ENCODE data around the gene CBLN2.

Gene CBLN2

DNA sequence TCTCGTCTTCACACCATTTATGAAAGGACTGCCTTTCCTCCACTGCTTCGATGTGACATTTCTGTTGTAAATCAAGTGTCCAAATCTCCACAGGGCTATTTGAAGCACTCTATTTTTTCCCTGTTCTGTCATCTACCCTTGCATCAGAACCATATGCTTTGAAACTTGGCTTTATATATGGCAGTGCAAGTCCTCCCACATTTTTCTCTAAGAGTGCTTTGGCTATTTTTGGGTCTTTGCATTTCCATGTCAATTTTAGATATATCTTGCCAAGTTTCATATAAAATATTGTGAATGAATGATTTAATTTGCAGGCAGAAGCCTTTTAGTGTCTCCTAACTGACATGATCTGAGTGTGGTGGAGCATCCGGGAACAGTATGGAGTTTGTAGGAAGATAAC is 37.8 kb upstream of the CBLN2 start:
- Histone ChIP-seq H3K4me3 (ENCODE audit: low read depth, low read length, poor library complexity, severe bottlenecking) (no peak overlapping the region), H3K4me1 (ENCODE audit: insufficient read depth, low read length, severe bottlenecking) (no peaks in the 10 kb centered on the region), H3K9me3 (ENCODE audit: low read length) (no peaks in the 10 kb centered on the region), H3F3A (ENCODE audit: insufficient read depth, low read length) (no peaks in the 10 kb centered on the region), H3K9ac (ENCODE audit: low read length) (no peak overlapping the region), H3K27ac (ENCODE audit: low read depth, low read length, poor library complexity, severe bottlenecking) (no peak overlapping the region), H3K27me3 (ENCODE audit: insufficient read depth, low read length) (no peaks in the 10 kb centered on the region), H3K79me2 (ENCODE audit: insufficient read depth, low read length) (no peaks in the 10 kb centered on the region), H3K9me2 (ENCODE audit: low read depth, low read length) (no peaks in the 10 kb centered on the region), H3K4me2 (ENCODE audit: low read length) (no peak overlapping the region), H4K20me1 (ENCODE audit: insufficient read depth, low read length) (no peaks in the 10 kb centered on the region), H3K36me3 (ENCODE audit: insufficient read depth, low read length) (no peaks in the 10 kb centered on the region), H2AFZ (ENCODE audit: low read length) (no peak overlapping the region)
- TF ChIP-seq, protein P1, sequence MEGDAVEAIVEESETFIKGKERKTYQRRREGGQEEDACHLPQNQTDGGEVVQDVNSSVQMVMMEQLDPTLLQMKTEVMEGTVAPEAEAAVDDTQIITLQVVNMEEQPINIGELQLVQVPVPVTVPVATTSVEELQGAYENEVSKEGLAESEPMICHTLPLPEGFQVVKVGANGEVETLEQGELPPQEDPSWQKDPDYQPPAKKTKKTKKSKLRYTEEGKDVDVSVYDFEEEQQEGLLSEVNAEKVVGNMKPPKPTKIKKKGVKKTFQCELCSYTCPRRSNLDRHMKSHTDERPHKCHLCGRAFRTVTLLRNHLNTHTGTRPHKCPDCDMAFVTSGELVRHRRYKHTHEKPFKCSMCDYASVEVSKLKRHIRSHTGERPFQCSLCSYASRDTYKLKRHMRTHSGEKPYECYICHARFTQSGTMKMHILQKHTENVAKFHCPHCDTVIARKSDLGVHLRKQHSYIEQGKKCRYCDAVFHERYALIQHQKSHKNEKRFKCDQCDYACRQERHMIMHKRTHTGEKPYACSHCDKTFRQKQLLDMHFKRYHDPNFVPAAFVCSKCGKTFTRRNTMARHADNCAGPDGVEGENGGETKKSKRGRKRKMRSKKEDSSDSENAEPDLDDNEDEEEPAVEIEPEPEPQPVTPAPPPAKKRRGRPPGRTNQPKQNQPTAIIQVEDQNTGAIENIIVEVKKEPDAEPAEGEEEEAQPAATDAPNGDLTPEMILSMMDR (IDR thresholded peaks at IDR 0.05; ENCODE audit: low read length), result no peak
- no peak for TF ChIP-seq EZH2 (IDR thresholded peaks at IDR 0.05; ENCODE audit: borderline replicate concordance, low read length)

DNA sequence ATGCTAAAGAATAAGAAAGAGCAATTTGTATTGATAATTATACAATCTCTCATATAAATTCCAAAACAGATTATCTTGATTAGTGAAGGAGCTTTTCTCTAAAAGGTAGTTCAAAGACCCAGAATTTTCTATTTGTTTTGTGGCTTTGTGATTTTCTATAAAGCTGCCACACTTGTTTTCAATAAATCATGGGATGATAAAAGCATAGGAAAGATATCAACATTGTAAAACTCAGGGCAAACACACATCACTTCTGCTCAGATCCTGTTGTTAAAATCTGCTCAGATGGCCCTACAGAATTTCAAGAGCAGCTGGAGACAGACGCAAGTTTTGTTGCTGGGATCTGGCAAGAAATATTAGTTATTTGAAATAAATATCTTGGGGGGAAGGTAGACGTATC is 28.8 kb upstream of the CBLN2 start:
- Histone ChIP-seq H3K36me3 (ENCODE audit: insufficient read depth, low read length) (no peaks in the 10 kb centered on the region), H3K9me2 (ENCODE audit: low read depth, low read length) (no peaks in the 10 kb centered on the region), H3K9me3 (ENCODE audit: low read length) (no peaks in the 10 kb centered on the region), H3K4me2 (ENCODE audit: low read length) (no peak overlapping the region), H3K4me1 (ENCODE audit: insufficient read depth, low read length, severe bottlenecking) (no peaks in the 10 kb centered on the region), H3K27me3 (ENCODE audit: insufficient read depth, low read length) (no peaks in the 10 kb centered on the region), H3K79me2 (ENCODE audit: insufficient read depth, low read length) (no peaks in the 10 kb centered on the region), H3K27ac (ENCODE audit: low read depth, low read length, poor library complexity, severe bottlenecking) (no peak overlapping the region), H4K20me1 (ENCODE audit: insufficient read depth, low read length) (no peaks in the 10 kb centered on the region), H3K4me3 (ENCODE audit: low read depth, low read length, poor library complexity, severe bottlenecking) (no peak overlapping the region), H3F3A (ENCODE audit: insufficient read depth, low read length) (no peaks in the 10 kb centered on the region), H3K9ac (ENCODE audit: low read length) (no peak overlapping the region), H2AFZ (ENCODE audit: low read length) (no peak overlapping the region)
- TF ChIP-seq EZH2 (IDR thresholded peaks at IDR 0.05; ENCODE audit: borderline replicate concordance, low read length), result no peak
- TF ChIP-seq, protein P1 (IDR thresholded peaks at IDR 0.05; ENCODE audit: low read length), result no peak

GRCh38 chr18:72566290-72566689 is 22.1 kb upstream of the CBLN2 start:
- Histone ChIP-seq H3K4me2 (ENCODE audit: low read length) (no peak overlapping the region), H3K79me2 (ENCODE audit: insufficient read depth, low read length) (no peaks in the 10 kb centered on the region), H3K36me3 (ENCODE audit: insufficient read depth, low read length) (no peaks in the 10 kb centered on the region), H3K4me3 (ENCODE audit: low read depth, low read length, poor library complexity, severe bottlenecking) (no peak overlapping the region), H3K4me1 (ENCODE audit: insufficient read depth, low read length, severe bottlenecking) (no peaks in the 10 kb centered on the region), H3K9me3 (ENCODE audit: low read length) (no peaks in the 10 kb centered on the region), H3F3A (ENCODE audit: insufficient read depth, low read length) (no peaks in the 10 kb centered on the region), H3K27me3 (ENCODE audit: insufficient read depth, low read length) (no peaks in the 10 kb centered on the region), H3K27ac (ENCODE audit: low read depth, low read length, poor library complexity, severe bottlenecking) (no peak overlapping the region), H3K9ac (ENCODE audit: low read length) (no peak overlapping the region), H4K20me1 (ENCODE audit: insufficient read depth, low read length) (no peaks in the 10 kb centered on the region), H2AFZ (ENCODE audit: low read length) (no peak overlapping the region), H3K9me2 (ENCODE audit: low read depth, low read length) (no peaks in the 10 kb centered on the region)
- no peak for TF ChIP-seq EZH2 (IDR thresholded peaks at IDR 0.05; ENCODE audit: borderline replicate concordance, low read length)
- TF ChIP-seq, protein P1 (IDR thresholded peaks at IDR 0.05; ENCODE audit: low read length), result no peak
